ENCODE measurements around the gene COL12A1. TPM values are rescaled to one million over a fixed set of nuclear protein-coding genes. Genes with fewer than 3 reads are reported as not detected.

Gene COL12A1
- total RNA-seq, 4 donors from 2014 or later: 136 to 423 (median 275) TPM

DNA sequence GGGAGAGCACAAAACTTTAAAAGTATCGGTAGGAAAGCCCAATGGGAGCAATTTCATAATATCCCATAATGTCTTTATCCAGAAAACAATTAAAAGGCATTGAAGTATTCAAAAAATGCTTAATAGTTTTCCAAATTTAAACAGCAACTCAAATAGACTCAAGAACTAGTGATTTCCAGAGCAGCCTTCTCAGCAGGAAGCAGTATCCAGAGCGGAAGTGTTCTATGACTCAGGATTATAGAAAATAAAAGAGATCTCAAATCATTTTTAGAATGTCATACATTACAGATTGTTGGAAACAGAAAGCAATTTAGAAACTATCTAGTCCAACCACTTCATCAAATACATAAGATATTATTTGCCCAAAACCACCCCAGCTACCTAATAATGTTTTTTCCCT lies 79.3 kb downstream of the COL12A1 start:
- H3K27ac ChIP-seq: no peak overlapping the region
- H3K9me3 ChIP-seq: no peaks in the 10 kb centered on the region
- no peaks in the 10 kb centered on the region for H3K27me3 ChIP-seq
- DNase-seq: no peak
- TF ChIP-seq CTCF (IDR thresholded peaks at IDR 0.05) (no peak), POLR2A (IDR thresholded peaks at IDR 0.05) (no peak)
- intact Hi-C loops (cut with DNase I; ENCODE audit: low total_unique reads): no loop called here
- H3K4me3 ChIP-seq: no peak overlapping the region
- H3K4me1 ChIP-seq: no peaks in the 10 kb centered on the region
- H3K36me3 ChIP-seq: no peaks in the 10 kb centered on the region

GRCh38 chr6:75124983-75125382 lies 80.9 kb downstream of the COL12A1 start:
- intact Hi-C loops (cut with DNase I; ENCODE audit: low total_unique reads): no loop called here
- Histone ChIP-seq H3K36me3 (no peaks in the 10 kb centered on the region), H3K4me1 (no peaks in the 10 kb centered on the region), H3K9me3 (no peaks in the 10 kb centered on the region), H3K4me3 (no peak overlapping the region), H3K27me3 (no peaks in the 10 kb centered on the region), H3K27ac (no peak overlapping the region)
- TF ChIP-seq POLR2A (IDR thresholded peaks at IDR 0.05) (no peak), CTCF (IDR thresholded peaks at IDR 0.05) (no peak)
- no peak for DNase-seq

DNA sequence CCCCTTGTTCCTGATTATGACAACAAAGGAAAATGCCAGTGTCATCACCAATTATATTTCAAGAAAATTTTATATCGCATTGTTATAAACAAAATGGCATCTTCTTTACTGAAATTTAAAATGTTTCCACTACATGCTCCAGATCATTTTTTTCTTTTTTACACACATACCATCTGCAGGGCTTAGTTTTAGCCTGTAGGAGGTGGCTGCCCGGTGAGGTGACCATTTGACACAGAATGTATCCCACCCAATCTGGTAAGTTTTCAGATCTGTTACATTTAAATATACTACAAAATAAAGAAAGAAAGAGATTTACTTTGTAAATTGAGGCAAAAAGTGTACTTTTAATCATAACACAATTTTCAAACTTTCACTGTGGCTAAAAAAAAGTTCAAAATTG lies 81.8 kb downstream of the COL12A1 start:
- H3K4me1 ChIP-seq: no peaks in the 10 kb centered on the region
- H3K36me3 ChIP-seq: no peaks in the 10 kb centered on the region
- intact Hi-C loops (cut with DNase I; ENCODE audit: low total_unique reads): no loop called here
- DNase-seq: no peak
- no peak overlapping the region for H3K27ac ChIP-seq
- no peaks in the 10 kb centered on the region for H3K9me3 ChIP-seq
- H3K27me3 ChIP-seq: no peaks in the 10 kb centered on the region
- no peak for TF ChIP-seq CTCF (IDR thresholded peaks at IDR 0.05)
- no peak for TF ChIP-seq POLR2A (IDR thresholded peaks at IDR 0.05)
- no peak overlapping the region for H3K4me3 ChIP-seq

DNA sequence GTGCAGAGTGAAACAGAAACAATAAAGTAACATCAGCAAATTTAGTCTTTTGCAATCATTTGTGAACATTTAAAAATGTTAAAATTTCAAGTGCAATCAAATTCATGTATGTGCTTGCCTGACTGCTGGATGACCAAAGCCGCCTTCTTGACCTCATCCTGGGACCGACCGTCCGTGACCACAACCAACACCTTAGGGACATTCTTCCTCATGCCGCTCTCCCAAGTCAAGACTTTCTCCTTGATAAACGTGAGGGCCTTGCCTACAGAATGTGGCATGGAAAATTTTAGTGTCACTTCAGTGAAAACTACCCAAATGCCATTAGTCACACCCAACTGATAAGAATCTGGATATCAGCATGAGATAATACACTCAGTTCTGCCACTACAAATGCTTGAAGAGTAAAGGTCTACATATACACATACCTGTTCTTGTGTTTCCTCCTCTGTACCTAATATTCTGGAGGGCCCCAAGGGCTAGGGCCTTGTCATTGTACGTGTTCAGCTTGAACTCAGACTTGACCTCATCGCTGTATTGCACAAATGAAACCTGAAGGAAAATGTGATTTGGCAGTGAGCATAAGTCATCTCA lies 86.8 kb downstream of the COL12A1 start:
- no peak overlapping the region for H3K4me3 ChIP-seq
- no peaks in the 10 kb centered on the region for H3K27me3 ChIP-seq
- H3K36me3 ChIP-seq: no peaks in the 10 kb centered on the region
- H3K9me3 ChIP-seq: no peaks in the 10 kb centered on the region
- peaks cover 0 to 3% of the 10 kb centered on the region in 2 donors for H3K4me1 ChIP-seq
- intact Hi-C loops (cut with DNase I; ENCODE audit: low total_unique reads): no loop called here
- no peak for DNase-seq
- no peak for TF ChIP-seq CTCF (IDR thresholded peaks at IDR 0.05)
- TF ChIP-seq POLR2A (IDR thresholded peaks at IDR 0.05): no peak
- no peak overlapping the region for H3K27ac ChIP-seq

DNA sequence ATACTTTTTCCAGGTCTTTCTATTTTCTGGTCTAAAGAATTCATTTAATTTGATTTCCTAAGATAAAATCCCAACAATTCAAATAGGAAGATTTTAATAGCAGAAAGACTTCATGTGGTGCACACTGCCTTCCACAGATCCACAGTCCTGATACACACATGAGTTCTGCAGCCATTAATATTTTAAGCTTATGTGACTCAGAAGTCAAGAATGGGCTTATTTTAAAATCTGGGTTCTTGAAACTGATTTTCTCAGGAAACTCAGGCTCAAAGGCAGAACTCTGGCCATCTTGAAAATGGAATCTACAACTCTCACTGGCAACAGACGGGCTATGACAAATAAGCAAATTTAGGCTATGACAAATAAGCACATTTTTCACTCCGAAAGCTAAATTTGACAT lies 88.2 kb downstream of the COL12A1 start:
- intact Hi-C loops (cut with DNase I; ENCODE audit: low total_unique reads): no loop called here
- H3K9me3 ChIP-seq: no peaks in the 10 kb centered on the region
- no peak overlapping the region for H3K27ac ChIP-seq
- TF ChIP-seq CTCF (IDR thresholded peaks at IDR 0.05): no peak
- TF ChIP-seq POLR2A (IDR thresholded peaks at IDR 0.05): no peak
- peaks cover 0 to 3% of the 10 kb centered on the region in 2 donors for H3K4me1 ChIP-seq
- DNase-seq: no peak
- H3K4me3 ChIP-seq: no peak overlapping the region
- no peaks in the 10 kb centered on the region for H3K27me3 ChIP-seq
- no peaks in the 10 kb centered on the region for H3K36me3 ChIP-seq
